HCT116 (cell line): ENCODE results near the gene MGP. TPM values are rescaled to one million over a fixed set of nuclear protein-coding genes. Genes with fewer than 3 reads are reported as not detected.

Experiments
- ATAC-seq: fragments of 200-7000 bp; cut with Tn5 transposase; 2 replicates; pipeline ENCODE4 v1.9.1; 2020; ENCODE audit warnings: mild to moderate bottlenecking, moderate library complexity
- BruUV-seq: library from RNA; stranded (reverse); fragments of 400-500 nt; replicated peaks from 2 replicates; lab custom pipeline; 2021; lab: Mats Ljungman, UMichigan
- CTCF ChIA-PET: fragments of 300-600 bp; sonication (Branson Sonifier 250); formaldehyde crosslinking; loops from one replicate; lab custom pipeline; 2021; ENCODE audit warnings: antibody characterized with exemption; lab: Charles Lee
- POLR2A ChIA-PET: fragments of 300-600, 350-600 bp; sonication (Branson Sonifier 250); formaldehyde crosslinking; loops from one replicate; lab custom pipeline; 2021; ENCODE audit warnings: antibody characterized with exemption; lab: Charles Lee
- RAD21 ChIA-PET, 2 experiments: fragments of 300-600 bp; sonication (Branson Sonifier 250); formaldehyde crosslinking; loops; one replicate each; lab custom pipeline; 2023; ENCODE audit warnings: low total read pairs in 2 of 2; ENCODE audit not compliant: uncharacterized antibody in 2 of 2, unreplicated experiment in 2 of 2, low non-redundant PET in 1 of 2; lab: Charles Lee
- DNase-seq: peaks from one replicate; pipeline ENCODE4 v3.0.0-alpha.2; 2010; ENCODE audit warnings: low read depth, low spot score
- H2AFZ ChIP-seq: fragments of 200-600 bp; shearing (Covaris generic), sonication (generic); 2 replicates; pipeline ENCODE4 v1.6.1; 2017; ENCODE audit warnings: low read depth, mixed run types, mixed read lengths, antibody characterized with exemption, low read length; ENCODE audit not compliant: poor library complexity, severe bottlenecking
- H3K27ac ChIP-seq: 2 replicates; pipeline ENCODE4 v1.5.1; 2012; ENCODE audit warnings: low read depth, low read length
- H3K27me3 ChIP-seq: fragments of 200-600 bp; sonication (generic); 2 replicates; pipeline ENCODE4 v1.6.1; 2016; ENCODE audit warnings: mixed run types, low read length, mixed read lengths; ENCODE audit not compliant: insufficient read depth
- H3K36me3 ChIP-seq, 2 experiments: fragments of 200-500 bp in 1 of 2; fragments of 200-600 bp in 1 of 2; sonication (Bioruptor generic) in 1 of 2; sonication (generic) in 1 of 2; 2 replicates each; pipeline versions ENCODE4 v1.5.1 to v1.6.1; 2014 to 2016; ENCODE audit warnings: low read length in 2 of 2, inconsistent platforms in 1 of 2, mixed read lengths in 1 of 2, mixed run types in 1 of 2; ENCODE audit not compliant: insufficient read depth in 2 of 2, control insufficient read depth in 1 of 2
- H3K4me1 ChIP-seq, 2 experiments: fragments of 200-600 bp in 1 of 2; sonication (generic) in 1 of 2; 2 replicates each; pipeline versions ENCODE4 v1.5.1 to v1.6.1; 2012 to 2017; ENCODE audit warnings: low read length in 2 of 2, inconsistent platforms in 1 of 2, mild to moderate bottlenecking in 1 of 2, mixed read lengths in 1 of 2, mixed run types in 1 of 2, moderate library complexity in 1 of 2; ENCODE audit not compliant: insufficient read depth in 2 of 2, control insufficient read depth in 1 of 2
- H3K4me2 ChIP-seq: fragments of 200-600 bp; sonication (generic); 2 replicates; pipeline ENCODE4 v1.6.1; 2017; ENCODE audit warnings: mixed run types, low read length, mixed read lengths
- H3K4me3 ChIP-seq, 2 experiments: fragments of 200-600 bp in 1 of 2; sonication (generic) in 1 of 2; replicated peaks in 1 of 2; 2 replicates each; pipeline ENCODE4 v1.5.1; 2011 to 2016; ENCODE audit warnings: low read length in 2 of 2, control low read depth in 1 of 2, low read depth in 1 of 2, mild to moderate bottlenecking in 1 of 2, mixed read lengths in 1 of 2, mixed run types in 1 of 2
- H3K79me2 ChIP-seq: fragments of 200-600 bp; sonication (generic); 2 replicates; pipeline ENCODE4 v1.6.1; 2017; ENCODE audit warnings: mild to moderate bottlenecking, mixed run types, low read length, moderate library complexity, mixed read lengths; ENCODE audit not compliant: insufficient read depth
- H3K9ac ChIP-seq: fragments of 200-600 bp; sonication (generic); 2 replicates; pipeline ENCODE4 v1.6.1; 2016; ENCODE audit warnings: low read length, mixed read lengths
- H3K9me2 ChIP-seq: fragments of 200-600 bp; sonication (generic), shearing (Covaris generic); 2 replicates; pipeline ENCODE4 v1.6.1; 2017; ENCODE audit warnings: mixed run types, mild to moderate bottlenecking, moderate library complexity; ENCODE audit not compliant: insufficient read depth
- H3K9me3 ChIP-seq, 2 experiments: fragments of 200-500 bp in 1 of 2; fragments of 200-600 bp in 1 of 2; sonication (Bioruptor generic) in 1 of 2; sonication (generic) in 1 of 2; 2 replicates each; pipeline ENCODE4 v1.6.1; 2014 to 2017; ENCODE audit warnings: low read length in 2 of 2, mixed read lengths in 2 of 2, inconsistent platforms in 1 of 2, low read depth in 1 of 2, mild to moderate bottlenecking in 1 of 2, mixed run types in 1 of 2, moderate library complexity in 1 of 2; ENCODE audit not compliant: control insufficient read depth in 1 of 2, insufficient read depth in 1 of 2
- H4K20me1 ChIP-seq: fragments of 200-600 bp; sonication (generic), shearing (Covaris generic); 2 replicates; pipeline ENCODE4 v1.6.1; 2017; ENCODE audit warnings: mixed run types, mild to moderate bottlenecking, moderate library complexity; ENCODE audit not compliant: insufficient read depth
- CBX3 ChIP-seq: IDR thresholded peaks from 2 replicates; pipeline ENCODE4 v1.6.1; 2012; ENCODE audit warnings: low read depth
- EZH2phosphoT487 ChIP-seq: fragments of 200-600 bp; IDR thresholded peaks from 2 replicates; pipeline ENCODE4 v1.6.1; 2018; ENCODE audit warnings: antibody characterized with exemption, borderline replicate concordance
- POLR2A ChIP-seq: IDR thresholded peaks from 2 replicates; pipeline ENCODE4 v1.7.0; 2011; ENCODE audit warnings: borderline replicate concordance; ENCODE audit not compliant: insufficient read depth, insufficient read length; ENCODE audit errors: extremely low read depth
- POLR2AphosphoS5 ChIP-seq: IDR thresholded peaks from 2 replicates; pipeline ENCODE4 v1.6.1; 2011; ENCODE audit warnings: mild to moderate bottlenecking, low read depth, low read length, moderate library complexity
- RAD21 ChIP-seq: IDR thresholded peaks from 2 replicates; pipeline ENCODE4 v1.6.1; 2012; ENCODE audit warnings: low read depth, mild to moderate bottlenecking
- SIN3A ChIP-seq: IDR thresholded peaks from 2 replicates; pipeline ENCODE4 v1.6.1; 2012; ENCODE audit warnings: low read depth
- TCF7L2 ChIP-seq: IDR thresholded peaks from 2 replicates; pipeline ENCODE4 v1.7.0; 2011; ENCODE audit warnings: borderline replicate concordance, inconsistent platforms; ENCODE audit not compliant: insufficient read depth, insufficient read length; ENCODE audit errors: extremely low read depth
- YY1 ChIP-seq: IDR thresholded peaks from 2 replicates; pipeline ENCODE4 v1.6.1; 2011; ENCODE audit warnings: low read length, low read depth, moderate library complexity, mild to moderate bottlenecking; ENCODE audit not compliant: insufficient replicate concordance; ENCODE audit errors: extremely low read depth
- ZFX ChIP-seq: fragments of 450-650 bp; IDR thresholded peaks from 2 replicates; pipeline ENCODE4 v1.6.1; 2017
- ZNF274 ChIP-seq: fragments of 200-500 bp; sonication (Bioruptor generic); IDR thresholded peaks from 2 replicates; pipeline ENCODE4 v1.6.1; 2014; ENCODE audit warnings: mild to moderate bottlenecking, low read depth, low read length, inconsistent platforms
- intact Hi-C: fragments of 100-400 bp; cut with micrococcal nuclease; formaldehyde crosslinking; loops from 2 replicates; pipeline ENCODE4 v1.10.0; 2022
- total RNA-seq: library from RNA; stranded (reverse); gene quantifications from one replicate; pipeline ENCODE4 v1.2.1, GENCODE V29; 2021; ENCODE audit not compliant: unreplicated experiment
- TF ChIP-seq, protein P1 (sequence below): IDR thresholded peaks from 2 replicates; pipeline ENCODE4 v1.6.1; 2011; ENCODE audit warnings: mild to moderate bottlenecking, low read length, moderate library complexity; ENCODE audit not compliant: insufficient replicate concordance; ENCODE audit errors: extremely low read depth

MGP gene
- total RNA-seq, 1 experiment from 2014 or later, result 1.3 TPM

GRCh38 chr12:14935031-14935430, 49.4 kb upstream of the MGP start:
- ATAC-seq, result no peak
- ChIA-PET RAD21 (no interaction called here), CTCF (no interaction called here), POLR2A (no interaction called here)
- Histone ChIP-seq H4K20me1 (no peaks in the 10 kb centered on the region), H3K9ac (no peak overlapping the region), H2AFZ (no peak overlapping the region), H3K4me2 (no peak overlapping the region), H3K27ac (no peak overlapping the region), H3K9me2 (no peaks in the 10 kb centered on the region; the same call in 1 of the 2 replicates), H3K4me1 (peaks cover 6 to 17% of the 10 kb centered on the region in 2 experiments; a peak in 3 of 4 replicates), H3K36me3 (no peaks in the 10 kb centered on the region), H3K9me3 (no peaks in the 10 kb centered on the region), H3K79me2 (no peaks in the 10 kb centered on the region)
- BruUV-seq, result no TSS peak
- intact Hi-C loops, result no loop called here
- TF ChIP-seq EZH2phosphoT487, result no peak
- no peak for TF ChIP-seq RAD21
- no peak for TF ChIP-seq YY1
- TF ChIP-seq, all 23 proteins: peak for 0
- H3K27me3 ChIP-seq, result no peaks in the 10 kb centered on the region
- DNase-seq, result no peak
- H3K4me3 ChIP-seq, result no peak overlapping the region

DNA sequence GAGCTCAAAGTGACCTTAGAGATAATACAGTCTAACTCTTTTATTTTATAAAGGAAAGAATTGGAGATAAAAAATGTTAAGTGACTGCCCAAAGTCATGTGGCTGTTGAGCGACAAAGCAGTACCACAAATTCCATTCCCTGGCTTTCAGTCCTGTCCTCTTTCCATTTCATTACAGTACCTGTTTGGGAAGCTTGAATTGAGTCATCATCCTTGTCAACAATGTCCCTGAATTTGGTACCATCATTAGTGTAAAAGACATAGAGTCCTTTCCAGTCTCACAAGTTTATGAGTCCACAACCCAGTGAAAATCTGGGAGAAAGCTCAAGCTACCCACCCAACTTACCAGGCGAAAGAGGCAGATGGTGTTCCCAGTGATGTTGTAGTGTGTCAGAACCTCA, 48.9 kb upstream of the MGP start:
- no peak overlapping the region for H2AFZ ChIP-seq
- H3K79me2 ChIP-seq, result no peaks in the 10 kb centered on the region
- BruUV-seq, result no TSS peak
- ChIA-PET RAD21 (no interaction called here), CTCF (no interaction called here), POLR2A (no interaction called here)
- no peak overlapping the region for H3K4me3 ChIP-seq
- H3K27ac ChIP-seq, result no peak overlapping the region
- H3K4me2 ChIP-seq, result no peak overlapping the region
- H4K20me1 ChIP-seq, result no peaks in the 10 kb centered on the region
- ATAC-seq, result no peak
- no peaks in the 10 kb centered on the region for H3K36me3 ChIP-seq
- TF ChIP-seq POLR2AphosphoS5, result no peak
- TF ChIP-seq TCF7L2, result no peak
- no peak for TF ChIP-seq ZFX
- no peak for TF ChIP-seq YY1
- no peak for TF ChIP-seq POLR2A
- no peak for TF ChIP-seq CBX3
- TF ChIP-seq ZNF274, result no peak
- no peak for TF ChIP-seq SIN3A
- TF ChIP-seq, protein P1, sequence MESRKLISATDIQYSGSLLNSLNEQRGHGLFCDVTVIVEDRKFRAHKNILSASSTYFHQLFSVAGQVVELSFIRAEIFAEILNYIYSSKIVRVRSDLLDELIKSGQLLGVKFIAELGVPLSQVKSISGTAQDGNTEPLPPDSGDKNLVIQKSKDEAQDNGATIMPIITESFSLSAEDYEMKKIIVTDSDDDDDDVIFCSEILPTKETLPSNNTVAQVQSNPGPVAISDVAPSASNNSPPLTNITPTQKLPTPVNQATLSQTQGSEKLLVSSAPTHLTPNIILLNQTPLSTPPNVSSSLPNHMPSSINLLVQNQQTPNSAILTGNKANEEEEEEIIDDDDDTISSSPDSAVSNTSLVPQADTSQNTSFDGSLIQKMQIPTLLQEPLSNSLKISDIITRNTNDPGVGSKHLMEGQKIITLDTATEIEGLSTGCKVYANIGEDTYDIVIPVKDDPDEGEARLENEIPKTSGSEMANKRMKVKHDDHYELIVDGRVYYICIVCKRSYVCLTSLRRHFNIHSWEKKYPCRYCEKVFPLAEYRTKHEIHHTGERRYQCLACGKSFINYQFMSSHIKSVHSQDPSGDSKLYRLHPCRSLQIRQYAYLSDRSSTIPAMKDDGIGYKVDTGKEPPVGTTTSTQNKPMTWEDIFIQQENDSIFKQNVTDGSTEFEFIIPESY, result no peak
- H3K9ac ChIP-seq, result no peak overlapping the region
- H3K27me3 ChIP-seq, result no peaks in the 10 kb centered on the region
- no peak for DNase-seq
- H3K9me2 ChIP-seq, result no peaks in the 10 kb centered on the region; the same call in 1 of the 2 replicates
- H3K4me1 ChIP-seq, result peaks cover 7 to 18% of the 10 kb centered on the region in 2 experiments; a peak in 3 of 4 replicates
- H3K9me3 ChIP-seq, result no peaks in the 10 kb centered on the region
- intact Hi-C loops, result no loop called here
